ENCODE measurements around the gene INPP5A.
A peak's percentile ranks its signal among the peaks of the same experiment; 100 is the strongest.
"Not testable (repeated sequence)": the region's sequence is repeated elsewhere in the genome, so short reads cannot be mapped to it uniquely, and the experiment has no call there.

The INPP5A gene

GRCh38 chr10:132665946-132666704 lies 128.5 kb downstream of the INPP5A start:
- intact Hi-C loops (cut with DNase I) = no loop called here
- DNase-seq = peak in 3 of 42 donors; percentile 58 to 73 (median 66)

GRCh38 chr10:132666705-132667341 lies 129.2 kb downstream of the INPP5A start:
- DNase-seq = no peak
- intact Hi-C loops (cut with DNase I) = no loop called here

- DNase-seq = no peak
- intact Hi-C loops (cut with DNase I) = no loop called here
Observed at GRCh38 chr10:132667342-132668047, 129.9 kb downstream of the INPP5A start.

DNA sequence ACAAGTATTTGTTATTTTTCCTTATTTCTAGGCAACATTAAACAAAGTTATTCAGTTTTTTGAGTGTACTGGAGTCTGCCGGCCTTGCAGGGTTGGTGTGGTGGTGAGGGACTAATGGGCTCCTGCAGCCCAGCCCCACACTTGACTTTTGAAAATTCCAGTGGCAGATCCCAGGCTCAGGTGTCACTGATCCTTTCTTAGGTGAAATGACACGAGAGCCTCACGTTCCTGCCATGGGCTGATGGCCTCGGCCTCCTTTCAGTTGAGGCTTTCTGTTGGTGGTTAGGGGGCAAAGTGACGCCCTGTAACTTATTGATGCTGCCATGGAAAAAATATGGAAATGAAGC lies 130.4 kb downstream of the INPP5A start:
- intact Hi-C loops (cut with DNase I) = no loop called here
- DNase-seq = no peak

GRCh38 chr10:132669208-132669861 lies 131.7 kb downstream of the INPP5A start:
- peak in 8 of 42 donors; percentile 1 to 43 (median 10) for DNase-seq
- intact Hi-C loops (cut with DNase I) = no loop called here

DNA sequence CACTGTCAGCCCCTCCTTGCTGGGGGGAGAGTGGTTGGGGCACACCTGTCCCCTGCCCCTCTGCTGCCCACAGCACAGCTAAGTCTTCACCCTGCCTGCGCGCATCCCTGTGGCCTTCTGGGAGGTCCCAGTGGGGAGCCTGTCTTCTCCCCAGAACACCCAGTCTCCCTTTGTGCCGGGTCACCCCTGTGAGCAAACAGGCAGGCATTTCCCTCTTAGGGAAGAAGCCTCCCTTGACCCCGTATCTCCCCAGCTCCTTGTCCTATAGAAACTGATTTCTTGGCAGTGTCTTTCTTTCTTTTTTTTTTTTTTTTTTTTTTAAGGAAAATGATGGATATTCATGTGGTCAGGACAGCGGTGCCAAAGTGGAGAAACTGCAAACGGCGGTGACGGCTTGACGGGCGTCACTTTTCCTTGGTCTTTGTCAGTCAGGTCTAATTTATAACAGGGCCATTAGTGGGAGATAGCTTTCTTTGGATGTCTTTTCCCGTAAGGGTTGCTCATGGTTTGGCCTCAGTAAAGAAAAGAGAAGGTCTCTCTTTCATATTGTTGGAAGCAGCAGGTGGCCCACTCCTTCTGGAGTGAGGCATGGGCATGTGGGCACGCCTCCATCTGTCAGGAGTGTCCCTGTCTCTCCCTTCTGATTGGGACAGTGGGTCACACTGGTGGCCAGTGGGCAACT lies 133.1 kb downstream of the INPP5A start:
- peak in 19 of 42 donors; percentile 2 to 34 (median 6) for DNase-seq
- intact Hi-C loops (cut with DNase I) = no loop called here

GRCh38 chr10:132671228-132672154 lies 133.9 kb downstream of the INPP5A start:
- intact Hi-C loops (cut with DNase I) = no loop called here
- DNase-seq = peak in 18 of 42 donors; percentile 2 to 37 (median 13)

DNA sequence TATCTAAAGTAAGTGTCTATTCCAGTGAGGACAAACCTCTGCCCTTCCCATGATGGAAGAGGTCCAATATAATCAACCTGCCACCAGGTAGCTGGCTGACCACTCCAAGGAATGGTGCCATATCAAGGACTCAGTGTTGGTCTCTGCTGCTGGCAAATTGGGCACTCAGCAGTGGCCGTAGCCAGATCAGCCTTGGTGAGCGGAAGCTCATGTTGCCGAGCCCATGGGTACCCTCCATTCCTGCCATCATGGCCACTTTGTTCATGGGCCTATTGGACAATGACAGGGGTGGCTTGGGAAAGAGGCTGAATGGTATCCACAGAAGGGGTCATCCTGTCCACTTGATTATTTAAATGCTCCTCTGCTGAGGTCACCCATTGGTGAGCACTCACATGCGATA lies 136.2 kb downstream of the INPP5A start:
- intact Hi-C loops (cut with DNase I) = not testable (repeated sequence)

GRCh38 chr10:132674311-132674710 lies 136.7 kb downstream of the INPP5A start:
- intact Hi-C loops (cut with DNase I) = no loop called here
- DNase-seq = peak in 17 of 42 donors; percentile 2 to 29 (median 7)

More for the DNA sequence above, 136.2 kb downstream of the INPP5A start:
- DNase-seq = peak in 11 of 42 donors; percentile 1 to 26 (median 7)

DNA sequence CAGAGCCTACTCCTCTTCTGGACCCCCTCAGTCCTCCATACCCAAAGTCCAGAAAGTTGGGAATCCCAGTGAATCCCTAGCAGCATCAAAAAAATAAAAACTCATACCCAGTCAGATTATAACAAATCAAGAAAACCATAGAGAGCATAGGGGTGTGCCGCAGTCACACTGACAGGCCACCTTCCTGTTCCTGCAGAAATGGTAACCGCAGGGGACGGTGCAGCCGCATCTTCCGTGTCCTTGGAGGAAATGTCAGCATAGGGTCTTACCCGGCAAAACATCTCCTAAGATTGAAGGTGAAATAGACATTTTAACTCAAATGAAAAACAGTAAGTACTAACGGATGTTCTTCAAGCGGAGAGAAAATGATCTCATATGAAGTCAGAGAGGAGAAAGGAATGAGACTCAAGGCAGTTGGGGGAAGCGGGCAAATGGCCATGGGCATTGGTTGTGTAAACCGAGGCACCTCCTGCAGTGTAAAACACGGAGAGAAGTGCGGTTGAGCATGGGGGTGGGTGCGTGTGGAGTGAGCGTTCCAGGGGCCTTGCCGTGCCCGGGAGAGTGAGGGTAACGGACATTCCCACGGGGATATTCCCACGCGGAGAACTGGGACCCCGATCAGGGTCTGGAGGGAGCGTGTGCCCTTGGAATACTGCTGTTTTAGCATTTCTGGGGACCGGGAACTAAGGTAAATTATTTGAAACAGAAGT lies 137.6 kb downstream of the INPP5A start:
- peak in 18 of 42 donors; percentile 3 to 36 (median 11) for DNase-seq
- intact Hi-C loops (cut with DNase I) = no loop called here

DNA sequence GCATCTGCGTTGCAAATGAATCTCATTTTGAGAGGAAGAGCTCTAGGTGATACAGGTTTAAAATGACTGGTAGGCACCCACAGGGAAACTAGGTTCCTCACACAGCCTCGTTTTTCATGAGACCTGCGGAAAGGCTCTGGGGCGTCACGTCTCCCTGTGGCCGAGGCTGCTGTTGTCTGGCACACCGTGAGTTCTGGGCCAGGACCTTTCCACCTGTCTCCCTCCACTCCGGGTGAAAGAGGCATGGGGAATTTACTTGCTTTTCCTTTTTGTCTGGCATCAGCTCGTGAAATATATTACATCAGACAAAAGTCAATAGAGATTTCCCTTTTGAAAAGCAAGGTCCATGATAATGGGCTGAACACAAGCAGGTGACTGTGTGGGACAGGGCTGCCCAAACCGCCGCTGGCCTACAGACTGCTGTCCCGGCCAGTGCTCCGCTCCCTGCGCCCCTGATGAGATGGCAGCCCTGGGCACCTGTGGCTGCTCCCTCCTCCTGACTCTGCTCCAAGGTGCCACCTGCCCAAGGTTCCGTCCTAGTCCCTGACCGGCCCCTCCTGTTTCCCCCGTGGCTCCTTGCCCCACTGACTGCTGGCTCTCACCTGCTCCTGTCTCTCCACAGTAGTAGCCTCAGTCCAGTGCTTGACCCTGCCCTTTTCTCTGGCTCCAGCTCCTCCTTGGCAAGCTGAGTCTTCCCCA lies 138.8 kb downstream of the INPP5A start:
- intact Hi-C loops (cut with DNase I) = no loop called here
- DNase-seq = peak in 19 of 42 donors; percentile 2 to 39 (median 13)

DNA sequence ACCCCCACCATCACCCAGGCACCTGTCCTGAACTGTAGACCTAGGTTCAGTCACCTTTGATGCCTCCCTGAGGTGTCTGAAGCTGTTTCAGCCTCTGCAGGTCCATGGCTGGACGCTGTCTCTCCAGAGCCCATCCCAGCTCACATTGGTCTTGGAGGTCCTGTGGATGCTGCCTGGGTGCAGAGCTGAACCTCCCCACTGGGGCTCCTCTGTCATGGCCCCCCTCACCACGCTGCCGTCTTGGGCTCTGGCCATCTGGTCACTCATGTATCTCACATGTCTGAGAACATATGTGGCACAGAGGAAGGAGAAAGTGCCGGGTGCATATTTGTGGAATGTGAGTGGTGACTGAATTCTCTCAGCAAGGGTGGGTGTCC lies 139.5 kb downstream of the INPP5A start:
- peak in 13 of 42 donors; percentile 1 to 32 (median 9) for DNase-seq
- intact Hi-C loops (cut with DNase I) = no loop called here

GRCh38 chr10:132677473-132678227 lies 140.1 kb downstream of the INPP5A start:
- intact Hi-C loops (cut with DNase I) = no loop called here
- DNase-seq = peak in 20 of 42 donors; percentile 2 to 42 (median 13)

DNA sequence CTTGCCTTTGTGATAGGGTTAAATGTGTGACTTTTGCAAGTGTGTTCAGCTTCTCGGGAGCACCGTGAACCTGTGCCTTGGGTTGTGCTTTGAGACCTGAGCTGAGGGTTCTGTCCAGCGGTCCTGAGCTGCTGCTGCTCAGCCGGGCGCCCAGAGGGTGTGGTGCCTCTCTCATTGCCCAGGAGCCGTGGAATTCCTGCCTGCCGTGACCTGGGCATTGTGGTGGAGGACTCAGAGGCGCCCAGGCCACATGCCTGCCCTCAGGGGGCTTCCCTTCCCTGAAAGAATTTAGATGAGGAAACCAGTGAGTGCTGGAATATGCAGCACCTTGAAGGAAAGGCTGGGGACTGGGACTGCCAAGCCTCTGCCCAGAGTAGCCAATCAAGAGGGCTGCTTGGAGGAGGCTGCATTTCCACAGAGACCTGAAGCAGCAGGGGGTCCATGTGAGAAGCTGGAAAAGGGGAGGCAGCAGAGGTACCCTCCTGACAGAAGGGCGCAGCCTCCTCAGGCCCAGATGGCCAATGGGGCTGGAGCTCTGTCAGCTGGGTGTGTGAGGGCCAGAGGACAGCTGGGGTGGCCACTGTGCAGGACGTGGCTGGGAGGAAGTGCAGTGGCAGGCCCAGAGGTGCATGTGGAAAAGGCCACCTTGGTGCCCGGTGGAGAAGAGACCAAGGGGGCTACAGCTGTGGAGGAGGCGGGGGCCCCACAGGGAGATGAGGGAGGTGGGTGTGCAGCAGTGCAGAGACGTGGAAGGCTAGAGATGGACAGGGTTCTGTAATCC lies 141.0 kb downstream of the INPP5A start:
- intact Hi-C loops (cut with DNase I) = no loop called here
- DNase-seq = peak in 20 of 42 donors; percentile 1 to 41 (median 8)

- DNase-seq = peak in 21 of 42 donors; percentile 2 to 36 (median 10)
- intact Hi-C loops (cut with DNase I) = no loop called here
Observed at GRCh38 chr10:132679217-132679595, 141.6 kb downstream of the INPP5A start.

Data from head of caudate nucleus (tissue), 42 donors.